HG02884 (cell line): ENCODE data around the gene BET1L.
"Not testable (repeated sequence)": the region's sequence is repeated elsewhere in the genome, so short reads cannot be mapped to it uniquely, and the experiment has no call there.

ENCODE experiments used
- ATAC-seq: cut with Tn5 transposase; IDR thresholded peaks from one replicate; pipeline ENCODE4 v1.9.1; 2021; ENCODE audit warnings: mild to moderate bottlenecking, moderate library complexity; ENCODE audit not compliant: unreplicated experiment

The BET1L gene

DNA sequence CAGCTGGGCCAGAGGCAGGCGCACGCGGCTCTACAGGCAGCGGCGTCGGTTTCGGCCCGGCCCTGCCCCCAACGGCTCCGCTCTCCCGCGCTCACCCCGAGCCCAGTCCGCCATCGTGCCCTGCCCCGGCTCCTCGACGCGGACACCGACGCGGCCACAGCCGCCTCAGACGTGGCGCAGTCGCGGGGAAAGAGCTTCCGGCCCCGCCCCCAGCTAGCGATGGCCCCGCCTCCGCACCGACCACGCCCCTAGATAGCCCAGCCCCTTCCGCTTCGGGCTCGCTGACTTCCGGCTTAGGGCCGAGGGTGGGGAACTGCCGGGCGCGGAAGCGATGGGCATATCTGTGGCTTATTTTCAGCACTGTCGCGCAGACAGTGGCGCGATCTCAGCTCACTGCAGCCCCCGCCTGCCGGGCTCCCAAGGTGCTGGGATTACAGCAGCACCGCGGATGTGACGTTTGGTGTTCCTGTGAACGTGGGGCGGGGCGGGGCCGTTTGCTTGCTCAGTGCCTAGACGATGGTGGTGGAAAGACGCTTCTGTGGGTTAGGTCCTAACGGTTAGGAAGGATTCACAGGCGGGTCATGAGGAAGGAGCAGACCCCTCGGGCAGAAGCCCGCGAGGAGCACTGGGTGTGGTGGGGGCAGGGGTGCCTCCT is at the start of gene BET1L, which contains the start of gene RIC8A:
BET1L (minus strand) TSS at position 192 of the 655 bp plus-strand sequence; CDS start at position 114, 78 bp downstream.
RIC8A (plus strand) TSS at position 501 of the 655 bp plus-strand sequence. CDS start 1,147 bp downstream, outside the sequence.
- ATAC-seq, result peak; percentile 66

DNA sequence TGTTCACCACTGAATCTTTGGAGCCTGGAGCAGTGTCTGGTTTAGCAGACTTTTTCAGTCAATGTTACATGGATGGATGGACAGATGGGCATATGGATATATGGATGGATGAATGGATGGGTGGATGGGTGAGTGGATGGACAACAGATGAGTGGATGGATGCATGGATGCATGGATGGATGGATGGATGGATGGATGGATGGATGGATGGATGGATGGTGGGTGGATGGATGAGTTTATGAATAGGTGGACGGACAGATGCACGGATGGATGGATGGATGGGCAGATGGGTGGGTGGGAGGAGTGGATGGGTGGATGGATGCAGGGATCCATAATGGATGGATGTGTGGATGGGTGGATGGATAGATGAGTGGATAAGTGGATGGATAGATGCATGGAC is 48.6 kb upstream of the BET1L start:
- ATAC-seq, result no peak

DNA sequence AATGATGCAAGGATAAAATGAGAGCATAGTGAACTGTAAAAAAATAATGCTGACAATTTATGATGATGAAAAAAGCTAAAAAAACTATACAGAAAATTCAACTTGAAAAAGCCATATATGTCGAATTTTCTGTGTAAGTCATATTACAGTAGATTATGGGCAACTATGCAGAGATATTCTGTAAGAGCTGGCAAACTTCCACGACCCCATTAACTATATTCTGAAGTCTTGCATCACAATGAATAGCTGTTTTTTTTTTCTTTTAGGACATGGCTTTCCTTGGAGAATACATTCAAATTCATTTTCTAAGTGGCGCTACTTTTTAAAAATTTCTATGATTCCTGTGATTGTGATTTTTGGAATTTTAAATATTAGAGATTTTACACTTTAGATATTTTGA is 48.0 kb upstream of the BET1L start:
- ATAC-seq, result no peak

- ATAC-seq, result no peak
Observed at GRCh38 chr11:253886-254270, 46.7 kb upstream of the BET1L start.

GRCh38 chr11:253160-253885 is 46.1 kb upstream of the BET1L start:
- ATAC-seq, result no peak

DNA sequence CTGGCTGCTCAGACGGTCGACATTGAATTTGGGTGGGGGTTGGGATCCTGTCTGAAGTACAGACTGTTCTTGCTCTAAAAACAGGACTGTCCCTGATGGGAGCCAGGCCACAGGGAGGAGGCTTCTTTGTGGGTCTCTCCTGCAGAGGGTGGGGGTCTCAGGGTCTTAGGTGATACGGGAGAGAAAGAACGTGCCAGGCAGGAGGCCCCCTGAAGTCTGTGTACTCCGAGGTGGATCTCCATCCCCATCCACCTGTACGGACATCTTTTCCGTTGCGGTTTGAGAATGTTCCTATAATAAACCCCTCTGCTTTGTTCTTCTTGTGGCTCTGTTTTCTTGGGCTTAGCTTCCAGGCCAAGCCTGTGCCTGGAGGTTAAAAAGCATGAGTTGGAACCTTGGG is 45.5 kb upstream of the BET1L start:
- ATAC-seq, result no peak

GRCh38 chr11:251550-251949 is 44.4 kb upstream of the BET1L start:
- no peak for ATAC-seq

DNA sequence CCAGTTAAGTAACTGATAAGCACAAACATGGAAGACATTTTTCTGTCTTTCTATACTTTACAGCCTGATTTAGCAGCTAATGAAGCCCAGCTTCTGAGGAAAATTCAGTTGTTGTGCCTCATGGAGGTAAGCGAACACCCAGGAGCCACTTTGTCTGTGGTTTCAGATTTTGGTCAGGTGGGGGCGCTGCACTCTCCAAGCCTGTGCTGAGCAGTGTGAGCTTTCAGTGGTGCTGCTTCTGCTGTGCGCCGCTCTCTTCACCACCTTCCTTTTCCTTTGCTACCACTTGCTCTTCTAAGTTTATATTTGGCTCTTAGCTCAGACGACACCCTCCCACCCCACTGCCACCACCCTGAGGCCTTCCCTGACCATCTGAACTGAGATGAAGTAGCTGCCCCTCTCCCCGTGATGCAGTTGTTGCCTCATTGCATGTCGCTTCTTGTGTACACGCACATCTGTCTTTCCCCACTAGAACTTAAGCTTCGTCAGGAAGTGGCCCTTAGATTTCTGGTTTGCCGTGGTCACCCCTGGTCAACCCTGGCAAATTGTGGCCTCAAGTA is 43.6 kb upstream of the BET1L start:
- no peak for ATAC-seq

GRCh38 chr11:250274-250673 is 43.1 kb upstream of the BET1L start:
- ATAC-seq, result no peak

DNA sequence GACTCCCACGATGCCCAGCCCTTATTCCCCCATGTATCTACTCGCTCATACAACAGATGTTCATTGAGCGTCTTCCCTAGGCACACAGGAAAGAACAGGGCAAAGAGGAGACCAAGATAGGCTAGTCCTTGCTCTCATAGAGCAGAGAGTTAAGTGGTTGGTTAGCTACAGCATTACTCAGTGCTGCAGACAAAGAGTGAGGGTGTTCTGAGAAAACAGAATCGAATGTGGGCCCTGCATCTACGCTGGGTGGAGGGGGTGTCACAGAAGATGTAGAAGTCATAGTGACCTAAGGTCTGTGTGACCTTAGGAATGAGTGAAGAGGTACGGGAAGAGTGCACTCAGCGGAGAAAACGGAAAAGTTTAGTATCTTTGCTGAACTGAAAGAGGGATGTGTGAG is 41.9 kb upstream of the BET1L start:
- no peak for ATAC-seq

GRCh38 chr11:244376-244775 is 37.2 kb upstream of the BET1L start:
- ATAC-seq, result no peak

DNA sequence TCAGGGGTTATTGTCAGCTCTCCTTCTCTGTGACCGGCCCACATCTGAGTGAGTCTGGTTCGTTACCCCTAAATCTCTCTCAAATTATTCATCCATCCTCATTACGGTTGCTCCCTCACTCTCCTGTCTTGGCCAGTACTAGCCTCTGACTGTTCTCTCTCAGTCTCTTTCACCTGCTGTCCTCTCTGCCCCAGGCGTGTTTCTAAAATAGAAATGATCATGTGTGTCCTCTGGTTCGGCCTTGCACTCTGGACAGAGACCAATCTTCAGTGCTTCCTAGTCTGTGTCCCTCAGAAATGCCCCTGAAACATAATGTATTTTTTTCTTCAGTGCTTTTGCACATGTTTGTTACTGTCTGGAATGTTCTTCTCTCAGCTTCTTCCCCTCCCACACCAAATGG is 34.4 kb upstream of the BET1L start:
- ATAC-seq, result no peak

- ATAC-seq, result no peak
Observed at GRCh38 chr11:240315-240714, 33.1 kb upstream of the BET1L start.

- not testable (repeated sequence) for ATAC-seq
Observed at GRCh38 chr11:238346-238745, 31.1 kb upstream of the BET1L start.

DNA sequence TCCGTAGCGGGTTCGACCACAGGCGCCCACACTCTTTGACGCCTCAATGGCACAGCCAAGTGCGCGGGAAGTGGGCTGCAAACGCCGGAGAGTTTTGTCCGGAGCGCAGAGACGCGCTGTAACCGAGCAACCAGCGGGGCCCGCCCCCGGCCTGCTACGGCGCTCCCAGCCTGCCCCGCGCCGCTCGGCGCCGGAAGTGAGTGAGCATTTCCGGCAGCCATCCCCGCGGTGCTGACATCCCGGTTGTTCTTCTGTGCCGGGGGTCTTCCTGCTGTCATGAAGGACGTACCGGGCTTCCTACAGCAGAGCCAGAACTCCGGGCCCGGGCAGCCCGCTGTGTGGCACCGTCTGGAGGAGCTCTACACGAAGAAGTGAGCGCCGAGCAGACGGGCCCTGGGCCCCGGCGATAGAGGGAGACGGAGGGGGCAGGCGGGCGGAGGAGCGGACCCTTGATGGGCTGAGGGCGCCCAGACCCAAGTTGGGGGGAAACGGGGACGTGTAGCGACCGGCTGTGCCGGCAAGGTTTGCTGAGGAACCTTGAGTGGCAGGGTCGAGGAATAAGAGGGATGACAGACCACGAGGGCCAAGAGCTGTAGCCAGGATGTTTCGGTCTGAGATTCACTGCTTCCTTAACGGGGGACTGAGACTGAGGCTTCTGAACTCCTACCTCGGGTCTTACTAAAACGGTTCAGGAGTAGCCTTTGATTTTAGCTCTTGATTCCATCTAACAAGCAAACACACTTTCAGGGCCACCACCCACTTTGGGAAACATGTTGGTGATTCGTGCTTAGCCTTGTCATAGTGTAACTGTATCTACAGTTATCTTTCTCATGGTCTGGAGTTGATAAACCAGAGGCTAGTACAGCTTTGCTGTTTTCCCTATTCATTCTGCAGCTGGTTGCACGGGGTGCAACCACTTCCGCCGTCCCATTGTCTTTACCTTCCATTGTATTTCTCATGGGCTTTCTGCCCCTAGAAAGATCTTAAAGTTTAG is 29.9 kb upstream of the BET1L start, which contains the start of gene PSMD13:
PSMD13 (plus strand) TSS at position 203 of the 994 bp plus-strand sequence; CDS start at position 277, 74 bp downstream.
- peak; percentile 78 for ATAC-seq

DNA sequence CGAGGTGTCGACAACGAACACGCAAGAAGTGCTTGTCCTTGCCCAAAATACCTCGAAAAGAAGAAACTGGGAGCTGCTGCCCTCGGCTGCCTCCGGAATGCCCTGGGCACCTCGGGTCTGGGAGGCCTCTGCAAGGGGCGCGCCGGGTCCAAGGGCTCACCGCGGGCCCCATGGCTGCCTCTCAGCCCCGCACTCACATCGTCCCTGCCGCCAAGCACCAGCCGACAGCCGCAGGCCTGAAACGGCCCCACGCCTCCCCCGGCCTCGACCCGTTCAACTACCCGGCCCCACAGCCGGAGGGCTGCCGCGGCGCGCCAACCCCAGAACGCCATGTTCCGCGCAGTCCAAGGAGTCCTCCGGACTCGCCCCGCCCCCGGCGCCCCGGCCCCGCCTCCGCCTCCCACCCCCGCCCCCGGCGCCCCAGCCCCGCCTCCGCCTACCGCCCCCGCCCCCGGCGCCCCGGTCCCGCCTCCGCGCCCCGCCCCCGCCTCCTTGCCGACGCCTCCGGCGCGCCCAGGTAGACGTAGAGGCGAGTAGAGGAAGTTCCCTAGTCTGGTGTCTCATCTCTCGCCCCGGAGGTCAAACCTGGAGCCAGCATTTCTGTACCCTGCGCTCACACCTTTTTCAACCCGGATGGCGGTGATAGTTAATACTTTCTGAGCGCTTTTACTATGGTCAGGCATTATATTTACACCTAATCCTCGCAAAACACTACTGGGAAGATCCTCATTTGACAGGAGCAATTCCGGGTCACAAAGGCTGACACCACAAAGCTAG is 29.0 kb upstream of the BET1L start, which contains the start of gene SIRT3:
SIRT3 (minus strand) TSS at position 346 of the 777 bp plus-strand sequence; CDS start at position 332, 14 bp downstream.
- ATAC-seq, result peak; percentile 69

DNA sequence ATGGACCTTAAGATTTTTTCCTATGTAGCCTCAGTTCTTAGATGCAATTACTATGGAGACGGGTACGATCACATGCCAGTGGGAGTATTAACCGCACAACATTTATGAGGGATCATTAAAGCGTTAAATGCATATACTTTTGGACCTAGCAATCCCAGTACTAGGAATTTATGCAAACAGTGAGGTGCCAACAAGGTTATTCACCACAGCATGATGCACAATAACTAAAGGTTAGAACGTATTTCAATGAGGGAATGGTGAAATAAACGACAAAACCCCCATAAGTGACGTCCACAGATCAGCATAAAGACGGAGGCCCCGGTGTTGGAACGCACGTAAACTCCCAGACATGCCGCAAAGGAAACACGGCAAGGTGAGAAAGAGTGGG is 28.4 kb upstream of the BET1L start:
- ATAC-seq, result peak; percentile 10

DNA sequence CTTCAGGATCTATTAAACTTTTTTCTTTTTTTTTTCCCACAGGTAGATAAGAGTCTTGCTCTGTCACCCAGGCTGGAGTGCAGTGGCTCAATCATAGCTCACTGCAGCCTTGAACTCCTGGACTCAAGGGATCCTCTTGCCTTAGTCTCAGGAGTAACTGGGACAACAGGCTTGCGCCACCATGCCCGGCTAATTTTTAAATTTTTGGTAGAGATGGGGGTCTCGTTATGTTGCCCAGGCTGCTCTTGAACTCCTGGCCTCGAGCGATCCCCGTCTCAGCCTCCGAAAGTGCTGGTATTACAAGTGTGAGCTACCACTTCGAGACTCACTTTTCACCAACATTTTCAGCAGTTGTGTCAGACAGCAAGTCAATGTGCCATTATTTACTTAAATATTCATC is 28.0 kb upstream of the BET1L start:
- no peak for ATAC-seq

DNA sequence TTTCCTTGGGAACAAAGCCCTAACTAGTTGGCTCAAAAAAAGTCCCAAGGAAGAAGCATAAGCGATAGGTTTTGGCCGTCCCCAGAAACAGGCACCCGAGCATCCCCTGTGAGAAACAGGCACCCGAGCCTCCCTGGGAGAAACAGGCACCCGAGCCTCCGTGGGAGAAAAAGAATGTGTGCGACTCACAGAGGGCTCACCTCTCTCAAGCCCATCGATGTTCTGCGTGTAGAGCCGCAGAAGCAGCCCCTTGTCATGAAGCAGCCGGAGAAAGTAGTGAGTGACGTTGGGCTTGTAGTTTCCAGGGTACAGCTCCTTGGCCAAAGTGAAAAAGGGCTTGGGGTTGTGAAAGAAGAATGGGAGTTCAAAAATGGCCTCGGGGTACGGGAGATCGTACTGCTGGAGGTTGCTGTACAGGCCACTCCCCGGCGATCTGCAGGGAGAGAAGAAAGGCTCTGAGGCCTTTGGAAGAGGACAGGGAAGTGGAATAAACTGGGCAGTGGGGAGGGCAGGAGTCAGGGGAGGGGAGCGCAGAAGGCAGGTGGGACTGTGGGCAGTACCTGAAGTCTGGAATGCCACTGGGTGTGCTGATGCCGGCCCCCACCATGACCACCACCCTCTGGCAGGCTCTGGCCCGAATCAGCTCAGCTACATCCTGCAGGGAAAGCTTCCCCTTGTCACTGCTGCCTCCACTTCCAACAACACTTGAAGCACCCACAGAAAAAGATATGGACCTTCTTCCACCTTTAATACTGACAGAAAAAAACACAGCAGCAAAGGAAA is 25.8 kb upstream of the BET1L start:
- no peak for ATAC-seq
